CD4-positive, CD25-positive, alpha-beta regulatory T cell (primary cell): ENCODE results near the gene IRF7. TPM values are rescaled to one million over a fixed set of nuclear protein-coding genes. Genes with fewer than 3 reads are reported as not detected.
A peak's percentile ranks its signal among the peaks of the same experiment; 100 is the strongest.

Source experiments
- ATAC-seq, 2 donors: fragments of 150-1000 bp; cut with Tn5 transposase; one replicate each; pipeline ENCODE4 v1.10.0; 2021; ENCODE audit warnings: low read depth in 2 of 2, moderate number of reproducible peaks in 2 of 2, moderate library complexity in 1 of 2
- DNase-seq, 3 donors: peaks; one replicate each; pipeline versions ENCODE4 v3.0.0 to v3.0.0-alpha.2; 2012 to 2022; ENCODE audit warnings: mixed read lengths in 1 of 3
- H3K27ac ChIP-seq: one replicate; pipeline ENCODE4 v1.7.0; 2013; ENCODE audit warnings: mild to moderate bottlenecking, low read length; ENCODE audit not compliant: insufficient read depth, poor library complexity, severe bottlenecking
- H3K27me3 ChIP-seq: one replicate; pipeline ENCODE4 v1.7.0; 2013; ENCODE audit warnings: low read length; ENCODE audit not compliant: control insufficient read depth, insufficient read depth
- H3K36me3 ChIP-seq: one replicate; pipeline ENCODE4 v1.7.0; 2013; ENCODE audit warnings: mild to moderate bottlenecking, low read length, moderate library complexity; ENCODE audit not compliant: control insufficient read depth, insufficient read depth
- H3K4me1 ChIP-seq: 2 replicates; pipeline ENCODE4 v1.7.0; 2013; ENCODE audit warnings: mild to moderate bottlenecking, low read length; ENCODE audit not compliant: insufficient read depth, control insufficient read depth, poor library complexity, severe bottlenecking
- H3K4me3 ChIP-seq: one replicate; pipeline ENCODE4 v1.7.0; 2013; ENCODE audit warnings: low read depth, mild to moderate bottlenecking, low read length, moderate library complexity
- H3K9me3 ChIP-seq, 2 experiments: 1 replicate in 1 of 2; 2 replicates in 1 of 2; pipeline ENCODE4 v1.7.0; 2013; ENCODE audit warnings: low read length in 2 of 2, mild to moderate bottlenecking in 1 of 2, moderate library complexity in 1 of 2; ENCODE audit not compliant: control insufficient read depth in 2 of 2
- H3K27ac Mint-ChIP-seq, 3 donors: one replicate each; pipeline ENCODE4 v1.8.0; 2020 to 2022; ENCODE audit warnings: mild to moderate bottlenecking in 3 of 3, mixed read lengths in 3 of 3, moderate library complexity in 2 of 3
- H3K27me3 Mint-ChIP-seq: one replicate; pipeline ENCODE4 v1.8.0; 2022; ENCODE audit warnings: mild to moderate bottlenecking, mixed read lengths
- H3K36me3 Mint-ChIP-seq: one replicate; pipeline ENCODE4 v1.8.0; 2020; ENCODE audit warnings: mixed read lengths
- H3K4me1 Mint-ChIP-seq, 4 donors: one replicate each; pipeline ENCODE4 v1.8.0; 2020 to 2022; ENCODE audit warnings: mixed read lengths in 4 of 4, mild to moderate bottlenecking in 1 of 4
- H3K4me3 Mint-ChIP-seq, 4 donors: one replicate each; pipeline ENCODE4 v1.8.0; 2020 to 2022; ENCODE audit warnings: mild to moderate bottlenecking in 4 of 4, mixed read lengths in 4 of 4, moderate library complexity in 3 of 4
- H3K9me3 Mint-ChIP-seq, 7 donors: one replicate each; pipeline ENCODE4 v1.8.0; 2020 to 2022; ENCODE audit warnings: mixed read lengths in 7 of 7, mild to moderate bottlenecking in 3 of 7, moderate library complexity in 2 of 7
- polyA plus RNA-seq, 4 donors: library from polyadenylated mRNA; unstranded; fragments of 300-500 nt; fragmentation: Illumina TruSeq; gene quantifications; one replicate each; pipeline ENCODE4 v1.2.3, GENCODE V29; 2021
- total RNA-seq: library from RNA; stranded (reverse); gene quantifications from one replicate; pipeline ENCODE4 v1.2.3, GENCODE V29; 2022

IRF7 gene
- total and polyA plus RNA-seq, 5 donors from 2014 or later, result 27.2 to 120 (median 29.2) TPM

DNA sequence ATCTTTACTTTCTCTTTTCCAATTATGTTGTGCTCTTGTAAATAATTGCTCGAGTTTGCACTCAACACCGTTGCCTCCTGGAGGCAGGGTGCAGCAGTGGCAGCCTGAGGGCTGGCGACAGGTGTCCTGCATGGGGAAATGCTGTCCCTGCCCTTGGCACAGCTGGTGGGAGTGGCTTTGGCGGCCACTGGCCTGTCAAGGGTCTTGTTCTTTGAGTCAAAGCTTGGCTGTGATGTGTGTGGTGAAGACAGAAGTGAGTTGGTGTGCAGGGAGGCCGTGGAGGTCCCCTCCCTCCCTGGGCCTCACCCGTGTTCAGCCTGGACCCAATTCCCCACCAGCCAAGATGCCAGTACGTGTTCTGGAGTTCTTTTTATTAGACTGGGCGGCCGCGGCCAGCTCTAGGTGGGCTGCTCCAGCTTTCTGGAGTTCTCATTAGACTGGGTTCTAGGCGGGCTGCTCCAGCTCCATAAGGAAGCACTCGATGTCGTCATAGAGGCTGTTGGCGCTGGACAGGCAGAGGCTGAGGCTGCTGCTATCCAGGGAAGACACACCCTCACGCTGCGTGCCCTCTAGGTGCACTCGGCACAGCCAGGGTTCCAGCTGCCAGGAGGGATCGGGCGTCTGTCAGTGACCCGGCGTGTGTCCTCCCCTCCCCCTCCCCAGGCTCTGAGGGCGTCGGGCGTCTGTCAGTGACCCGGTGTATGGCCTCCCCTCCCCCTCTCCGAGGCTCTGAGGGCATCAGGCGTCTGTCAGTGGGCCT, 3.4 kb downstream of the IRF7 start:
- no peak overlapping the region for H3K4me3 ChIP-seq
- DNase-seq (peak in 1 of 3 donors; percentile 39), ATAC-seq (no peak)
- Mint-ChIP-seq H3K4me3 (peak overlapping the region; percentile 47 to 85 (median 58)), H3K4me1 (peaks cover 0 to 27% (median 4%) of the 10 kb centered on the region in 4 donors), H3K9me3 (peaks cover 0 to 2% (median 0%) of the 10 kb centered on the region in 7 donors), H3K36me3 (peaks cover 4% of the 10 kb centered on the region), H3K27me3 (no peaks in the 10 kb centered on the region), H3K27ac (peak overlapping the region; percentile 84 to 91 (median 86))
- H3K4me1 ChIP-seq, result peaks cover 30% of the 10 kb centered on the region
- H3K36me3 ChIP-seq, result peaks cover 42% of the 10 kb centered on the region
- H3K27me3 ChIP-seq, result no peaks in the 10 kb centered on the region
- peak overlapping the region; percentile 84 for H3K27ac ChIP-seq
- no peaks in the 10 kb centered on the region for H3K9me3 ChIP-seq

DNA sequence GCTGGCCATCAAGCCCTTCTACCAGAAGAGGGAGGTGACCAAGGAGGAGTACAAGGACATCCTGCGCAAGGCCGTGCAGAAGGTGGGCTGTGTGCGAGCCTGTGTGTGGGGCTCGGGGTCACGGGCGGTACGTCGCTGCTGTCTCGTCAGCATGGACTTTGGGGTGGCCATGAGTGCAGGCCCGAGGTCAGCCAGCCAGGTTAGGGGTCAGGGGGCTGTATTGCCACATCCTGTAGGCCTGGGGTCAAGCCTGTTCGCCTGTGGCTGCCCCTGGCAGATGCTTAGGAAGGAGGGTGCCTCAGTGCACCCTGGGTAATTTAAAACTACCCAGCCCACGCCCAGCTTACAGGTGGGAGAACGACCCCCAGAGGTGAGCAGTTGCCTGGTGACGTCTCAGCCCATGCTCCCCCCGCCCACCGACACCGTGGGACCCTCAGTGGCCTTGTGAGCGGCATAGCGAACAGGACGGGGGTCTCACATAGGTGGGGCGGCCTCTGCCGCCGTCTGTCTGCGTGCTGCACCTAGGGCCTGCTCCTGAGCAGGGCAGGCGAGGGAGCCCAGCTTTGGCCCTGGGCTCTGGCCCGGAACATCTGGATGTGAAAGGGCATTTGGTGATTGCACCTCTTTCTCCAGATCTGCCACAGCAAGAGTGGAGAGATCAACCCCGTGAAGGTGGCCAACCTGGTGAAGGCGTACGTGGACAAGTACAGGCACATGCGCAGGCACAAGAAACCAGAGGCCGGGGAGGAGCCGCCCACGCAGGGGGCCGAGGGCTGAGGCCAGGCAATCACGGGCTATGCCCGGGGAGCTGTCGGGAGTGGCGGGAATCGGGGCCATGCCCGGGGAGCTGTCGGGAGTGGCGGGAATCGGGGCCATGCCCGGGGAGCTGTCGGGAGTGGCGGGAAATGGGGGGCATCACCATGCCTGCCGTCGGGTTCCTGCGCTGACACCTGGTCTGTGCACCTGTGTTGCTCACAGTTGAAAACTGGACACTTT, 4.5 kb downstream of the IRF7 start:
- Mint-ChIP-seq H3K27me3 (no peaks in the 10 kb centered on the region), H3K27ac (peak overlapping the region in 2 of 3 donors; percentile 84 to 91), H3K36me3 (peaks cover 4% of the 10 kb centered on the region), H3K9me3 (peaks cover 0 to 2% (median 0%) of the 10 kb centered on the region in 7 donors), H3K4me1 (peaks cover 0 to 26% (median 4%) of the 10 kb centered on the region in 4 donors), H3K4me3 (peak overlapping the region in 1 of 4 donors; percentile 25)
- H3K27ac ChIP-seq, result peak overlapping the region; percentile 84
- no peak for ATAC-seq
- H3K27me3 ChIP-seq, result no peaks in the 10 kb centered on the region
- no peaks in the 10 kb centered on the region for H3K9me3 ChIP-seq
- DNase-seq, result no peak
- peaks cover 26% of the 10 kb centered on the region for H3K4me1 ChIP-seq
- no peak overlapping the region for H3K4me3 ChIP-seq
- H3K36me3 ChIP-seq, result peaks cover 53% of the 10 kb centered on the region

DNA sequence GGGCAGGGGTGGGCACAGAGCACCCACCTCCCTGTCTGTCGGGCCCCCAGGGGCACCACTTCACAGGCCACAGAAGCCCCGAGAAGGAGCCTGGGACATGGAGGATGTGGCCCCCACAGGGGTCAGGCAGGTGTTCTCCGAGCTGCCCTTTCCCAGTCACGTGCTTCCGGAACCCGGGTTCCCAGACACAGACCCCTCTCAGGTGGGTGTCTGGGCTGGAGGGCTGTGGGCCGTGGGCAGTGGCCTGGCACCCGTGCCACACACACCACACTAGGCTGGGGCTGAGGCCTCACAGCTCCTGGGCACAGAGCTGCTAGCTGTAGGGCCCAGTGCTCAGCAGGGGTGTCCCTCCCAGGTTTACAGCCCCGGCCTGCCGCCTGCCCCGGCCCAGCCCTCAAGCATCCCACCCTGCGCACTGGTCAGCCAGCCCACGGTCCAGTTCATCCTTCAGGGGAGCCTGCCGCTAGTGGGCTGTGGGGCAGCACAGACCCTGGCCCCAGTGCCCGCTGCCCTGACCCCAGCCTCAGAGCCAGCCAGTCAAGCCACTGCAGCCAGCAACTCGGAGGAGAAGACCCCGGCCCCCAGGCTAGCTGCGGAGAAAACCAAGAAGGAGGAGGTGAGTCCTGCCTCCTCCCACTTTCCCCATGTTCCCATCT, 5.5 kb downstream of the IRF7 start:
- Mint-ChIP-seq H3K4me3 (no peak overlapping the region), H3K9me3 (peaks cover 0 to 2% (median 0%) of the 10 kb centered on the region in 7 donors), H3K27ac (no peak overlapping the region), H3K36me3 (peaks cover 4% of the 10 kb centered on the region), H3K27me3 (no peaks in the 10 kb centered on the region), H3K4me1 (peaks cover 0 to 19% (median 1%) of the 10 kb centered on the region in 4 donors)
- DNase-seq (no peak), ATAC-seq (no peak)
- peaks cover 23% of the 10 kb centered on the region for H3K4me1 ChIP-seq
- peaks cover 60% of the 10 kb centered on the region for H3K36me3 ChIP-seq
- H3K27ac ChIP-seq, result no peak overlapping the region
- H3K4me3 ChIP-seq, result no peak overlapping the region
- no peaks in the 10 kb centered on the region for H3K27me3 ChIP-seq
- no peaks in the 10 kb centered on the region for H3K9me3 ChIP-seq

DNA sequence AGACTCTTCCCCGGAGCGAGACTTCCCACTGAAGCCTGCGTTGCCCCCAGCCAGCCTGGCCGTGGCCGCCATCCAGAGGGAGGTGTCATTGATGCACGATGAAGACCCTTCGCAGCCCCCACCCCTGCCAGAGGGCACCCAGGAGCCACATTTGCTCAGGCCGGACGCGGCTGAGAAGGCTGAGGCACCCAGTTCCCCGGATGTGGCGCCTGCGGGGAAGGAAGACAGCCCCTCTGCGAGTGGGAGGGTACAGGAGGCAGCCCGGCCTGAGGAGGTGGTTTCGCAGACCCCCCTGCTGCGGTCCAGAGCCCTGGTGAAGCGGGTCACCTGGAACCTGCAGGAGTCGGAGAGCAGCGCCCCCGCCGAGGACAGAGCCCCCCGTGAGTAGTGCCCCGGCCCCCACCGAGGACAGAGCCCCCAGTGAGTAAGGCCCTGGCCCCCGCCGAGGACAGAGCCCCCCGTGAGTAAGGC, 6.4 kb downstream of the IRF7 start:
- ATAC-seq (no peak), DNase-seq (no peak)
- no peaks in the 10 kb centered on the region for H3K27me3 ChIP-seq
- H3K36me3 ChIP-seq, result peaks cover 68% of the 10 kb centered on the region
- Mint-ChIP-seq H3K27ac (no peak overlapping the region), H3K36me3 (peaks cover 4% of the 10 kb centered on the region), H3K4me1 (peaks cover 0 to 16% (median 1%) of the 10 kb centered on the region in 4 donors), H3K9me3 (peaks cover 0 to 2% (median 0%) of the 10 kb centered on the region in 7 donors), H3K27me3 (no peaks in the 10 kb centered on the region), H3K4me3 (peak overlapping the region in 1 of 4 donors; percentile 15)
- H3K4me1 ChIP-seq, result peaks cover 14% of the 10 kb centered on the region
- H3K27ac ChIP-seq, result no peak overlapping the region
- H3K4me3 ChIP-seq, result no peak overlapping the region
- no peaks in the 10 kb centered on the region for H3K9me3 ChIP-seq

DNA sequence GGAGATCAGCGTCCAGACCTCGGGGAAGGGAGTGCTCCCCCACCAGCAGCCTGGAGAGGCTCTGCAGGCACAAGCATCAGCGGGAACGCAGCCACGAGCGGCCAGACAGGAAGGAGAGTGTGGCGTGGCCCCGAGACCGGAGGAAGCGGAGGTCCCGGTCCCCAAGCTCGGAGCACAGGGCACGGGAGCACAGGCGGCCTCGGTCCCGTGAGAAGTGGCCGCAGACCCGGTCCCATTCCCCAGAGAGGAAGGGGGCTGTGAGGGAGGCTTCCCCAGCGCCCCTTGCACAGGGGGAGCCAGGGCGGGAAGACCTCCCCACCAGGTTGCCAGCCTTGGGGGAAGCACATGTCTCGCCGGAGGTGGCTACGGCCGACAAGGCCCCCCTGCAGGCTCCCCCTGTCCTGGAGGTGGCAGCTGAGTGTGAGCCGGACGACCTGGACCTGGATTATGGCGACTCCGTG, 6.9 kb downstream of the IRF7 start:
- Histone ChIP-seq H3K36me3 (peaks cover 73% of the 10 kb centered on the region), H3K4me3 (no peak overlapping the region), H3K27me3 (no peaks in the 10 kb centered on the region), H3K9me3 (no peaks in the 10 kb centered on the region), H3K4me1 (peaks cover 8% of the 10 kb centered on the region), H3K27ac (no peak overlapping the region)
- Mint-ChIP-seq H3K9me3 (peaks cover 0 to 2% (median 0%) of the 10 kb centered on the region in 7 donors), H3K36me3 (peaks cover 8% of the 10 kb centered on the region), H3K27ac (no peak overlapping the region), H3K4me3 (peak overlapping the region in 1 of 4 donors; percentile 75), H3K27me3 (no peaks in the 10 kb centered on the region), H3K4me1 (peaks cover 0 to 11% (median 1%) of the 10 kb centered on the region in 4 donors)
- no peak for ATAC-seq
- DNase-seq, result no peak

DNA sequence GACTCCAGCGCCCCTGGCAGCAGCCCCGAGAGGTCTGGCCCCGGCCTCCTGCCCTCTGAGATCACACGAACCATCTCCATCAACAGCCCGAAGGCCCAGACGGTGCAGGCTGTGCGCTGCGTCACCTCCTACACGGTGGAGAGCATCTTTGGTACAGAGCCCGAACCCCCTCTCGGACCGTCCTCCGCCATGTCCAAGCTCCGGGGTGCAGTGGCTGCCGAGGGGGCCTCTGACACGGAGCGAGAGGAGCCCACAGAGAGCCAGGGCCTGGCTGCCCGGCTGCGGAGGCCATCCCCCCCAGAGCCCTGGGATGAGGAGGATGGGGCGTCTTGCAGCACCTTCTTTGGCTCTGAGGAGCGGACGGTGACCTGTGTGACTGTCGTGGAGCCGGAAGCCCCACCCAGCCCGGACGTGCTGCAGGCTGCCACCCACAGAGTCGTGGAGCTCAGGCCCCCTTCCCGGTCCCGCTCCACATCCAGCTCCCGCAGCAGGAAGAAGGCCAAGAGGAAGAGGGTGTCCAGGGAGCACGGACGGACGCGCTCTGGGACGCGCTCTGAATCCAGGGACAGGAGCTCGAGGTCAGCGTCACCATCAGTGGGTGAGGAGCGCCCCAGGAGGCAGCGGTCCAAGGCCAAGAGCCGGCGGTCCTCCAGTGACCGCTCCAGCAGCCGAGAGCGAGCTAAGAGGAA, 7.6 kb downstream of the IRF7 start:
- Mint-ChIP-seq H3K36me3 (peaks cover 9% of the 10 kb centered on the region), H3K9me3 (peaks cover 0 to 2% (median 0%) of the 10 kb centered on the region in 7 donors), H3K4me3 (peak overlapping the region in 1 of 4 donors; percentile 75), H3K27ac (no peak overlapping the region), H3K27me3 (no peaks in the 10 kb centered on the region), H3K4me1 (peaks cover 0 to 9% (median 1%) of the 10 kb centered on the region in 4 donors)
- peaks cover 2% of the 10 kb centered on the region for H3K4me1 ChIP-seq
- DNase-seq (no peak), ATAC-seq (no peak)
- no peak overlapping the region for H3K27ac ChIP-seq
- H3K4me3 ChIP-seq, result no peak overlapping the region
- no peaks in the 10 kb centered on the region for H3K9me3 ChIP-seq
- no peaks in the 10 kb centered on the region for H3K27me3 ChIP-seq
- H3K36me3 ChIP-seq, result peaks cover 76% of the 10 kb centered on the region
